ENCODE data around the gene PRR27. TPM values are rescaled to one million over a fixed set of nuclear protein-coding genes. Genes with fewer than 3 reads are reported as not detected.

The PRR27 gene
- not detected for polyA plus RNA-seq (2012; ENCODE audit: insufficient read length, low read depth)

DNA sequence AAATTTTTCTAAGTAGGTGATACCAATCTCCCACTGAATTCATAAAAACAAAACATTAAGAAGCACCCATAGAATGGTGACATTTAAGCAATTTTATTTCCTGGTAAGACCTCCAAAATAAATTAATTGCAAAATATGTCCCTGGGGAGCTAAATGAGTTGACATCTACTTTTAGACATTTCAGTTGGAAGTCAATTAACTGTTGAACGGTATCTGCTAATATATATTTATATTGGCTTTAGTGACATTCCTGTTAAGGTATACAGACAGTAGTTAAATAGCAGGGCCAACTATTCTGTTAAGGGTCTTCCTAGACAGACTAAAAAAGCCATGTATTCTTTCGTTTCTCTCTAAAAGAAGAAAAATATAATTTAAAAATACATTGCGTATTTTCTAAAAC lies at the start of gene PRR27:
Gene PRR27 (plus strand): TSS at position 301 of the 400 bp plus-strand sequence. CDS start 139 bp downstream, outside the sequence.
- TF ChIP-seq, protein P1, sequence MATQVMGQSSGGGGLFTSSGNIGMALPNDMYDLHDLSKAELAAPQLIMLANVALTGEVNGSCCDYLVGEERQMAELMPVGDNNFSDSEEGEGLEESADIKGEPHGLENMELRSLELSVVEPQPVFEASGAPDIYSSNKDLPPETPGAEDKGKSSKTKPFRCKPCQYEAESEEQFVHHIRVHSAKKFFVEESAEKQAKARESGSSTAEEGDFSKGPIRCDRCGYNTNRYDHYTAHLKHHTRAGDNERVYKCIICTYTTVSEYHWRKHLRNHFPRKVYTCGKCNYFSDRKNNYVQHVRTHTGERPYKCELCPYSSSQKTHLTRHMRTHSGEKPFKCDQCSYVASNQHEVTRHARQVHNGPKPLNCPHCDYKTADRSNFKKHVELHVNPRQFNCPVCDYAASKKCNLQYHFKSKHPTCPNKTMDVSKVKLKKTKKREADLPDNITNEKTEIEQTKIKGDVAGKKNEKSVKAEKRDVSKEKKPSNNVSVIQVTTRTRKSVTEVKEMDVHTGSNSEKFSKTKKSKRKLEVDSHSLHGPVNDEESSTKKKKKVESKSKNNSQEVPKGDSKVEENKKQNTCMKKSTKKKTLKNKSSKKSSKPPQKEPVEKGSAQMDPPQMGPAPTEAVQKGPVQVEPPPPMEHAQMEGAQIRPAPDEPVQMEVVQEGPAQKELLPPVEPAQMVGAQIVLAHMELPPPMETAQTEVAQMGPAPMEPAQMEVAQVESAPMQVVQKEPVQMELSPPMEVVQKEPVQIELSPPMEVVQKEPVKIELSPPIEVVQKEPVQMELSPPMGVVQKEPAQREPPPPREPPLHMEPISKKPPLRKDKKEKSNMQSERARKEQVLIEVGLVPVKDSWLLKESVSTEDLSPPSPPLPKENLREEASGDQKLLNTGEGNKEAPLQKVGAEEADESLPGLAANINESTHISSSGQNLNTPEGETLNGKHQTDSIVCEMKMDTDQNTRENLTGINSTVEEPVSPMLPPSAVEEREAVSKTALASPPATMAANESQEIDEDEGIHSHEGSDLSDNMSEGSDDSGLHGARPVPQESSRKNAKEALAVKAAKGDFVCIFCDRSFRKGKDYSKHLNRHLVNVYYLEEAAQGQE (IDR thresholded peaks at IDR 0.05; ENCODE audit: insufficient read depth in 1 of 2, low read depth in 2 of 2, low read length in 2 of 2) = no peak
- no peak for TF ChIP-seq SIN3A (IDR thresholded peaks at IDR 0.05; ENCODE audit: borderline replicate concordance, insufficient read depth, low read length)

DNA sequence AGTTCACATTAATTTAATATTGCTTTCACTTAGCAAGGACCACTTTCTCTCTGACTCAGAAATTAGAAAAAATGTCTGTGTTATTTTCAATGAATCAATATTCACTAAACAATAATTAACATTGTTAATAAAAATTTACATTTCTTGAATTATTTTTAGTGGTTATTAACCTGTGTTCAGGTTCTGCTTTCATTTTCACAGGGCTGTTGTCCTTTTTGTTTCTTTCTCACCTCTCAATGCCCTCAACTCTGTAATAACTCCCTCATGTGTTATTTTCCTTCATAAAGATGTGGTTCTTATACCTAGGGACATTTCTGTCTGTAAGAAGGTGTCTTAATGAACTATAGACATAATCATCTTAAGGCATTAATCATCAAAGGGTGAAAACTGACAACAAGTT lies 43.1 kb upstream of the PRR27 start:
- TF ChIP-seq, protein P1 (IDR thresholded peaks at IDR 0.05; ENCODE audit: insufficient read depth in 1 of 2, low read depth in 2 of 2, low read length in 2 of 2) = no peak
- TF ChIP-seq TAF1 (IDR thresholded peaks at IDR 0.05; ENCODE audit: borderline replicate concordance, insufficient read depth, low read length) (no peak), POLR2AphosphoS5 (IDR thresholded peaks at IDR 0.05; ENCODE audit: low read depth, low read length) (no peak), SIN3A (IDR thresholded peaks at IDR 0.05; ENCODE audit: borderline replicate concordance, insufficient read depth, low read length) (no peak), FOXP2 (optimal IDR thresholded peaks at IDR 0.05; ENCODE audit: borderline replicate concordance, extremely low read depth, extremely low read length, insufficient read depth) (no peak)

DNA sequence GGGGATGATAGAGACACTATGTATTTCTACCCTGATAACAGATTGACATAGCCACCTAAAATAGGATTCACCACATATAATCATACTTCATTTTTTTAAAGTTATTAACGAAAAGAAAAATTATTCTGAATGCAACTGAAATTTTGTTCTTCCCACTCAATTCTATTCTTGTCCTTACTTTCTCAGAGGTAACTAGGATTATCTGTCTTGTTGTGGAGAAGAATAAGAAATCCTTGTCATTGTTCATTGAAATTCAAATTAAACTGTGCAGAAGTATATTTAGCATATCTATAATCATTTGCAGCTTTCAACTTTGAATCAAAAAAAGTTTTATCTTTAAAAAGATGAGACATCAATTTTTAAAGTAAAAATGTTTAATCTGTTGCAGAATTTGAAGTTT lies 40.4 kb upstream of the PRR27 start:
- TF ChIP-seq TAF1 (IDR thresholded peaks at IDR 0.05; ENCODE audit: borderline replicate concordance, insufficient read depth, low read length) (no peak), POLR2AphosphoS5 (IDR thresholded peaks at IDR 0.05; ENCODE audit: low read depth, low read length) (no peak), FOXP2 (optimal IDR thresholded peaks at IDR 0.05; ENCODE audit: borderline replicate concordance, extremely low read depth, extremely low read length, insufficient read depth) (no peak), SIN3A (IDR thresholded peaks at IDR 0.05; ENCODE audit: borderline replicate concordance, insufficient read depth, low read length) (no peak)
- TF ChIP-seq, protein P1 (IDR thresholded peaks at IDR 0.05; ENCODE audit: insufficient read depth in 1 of 2, low read depth in 2 of 2, low read length in 2 of 2) = no peak

DNA sequence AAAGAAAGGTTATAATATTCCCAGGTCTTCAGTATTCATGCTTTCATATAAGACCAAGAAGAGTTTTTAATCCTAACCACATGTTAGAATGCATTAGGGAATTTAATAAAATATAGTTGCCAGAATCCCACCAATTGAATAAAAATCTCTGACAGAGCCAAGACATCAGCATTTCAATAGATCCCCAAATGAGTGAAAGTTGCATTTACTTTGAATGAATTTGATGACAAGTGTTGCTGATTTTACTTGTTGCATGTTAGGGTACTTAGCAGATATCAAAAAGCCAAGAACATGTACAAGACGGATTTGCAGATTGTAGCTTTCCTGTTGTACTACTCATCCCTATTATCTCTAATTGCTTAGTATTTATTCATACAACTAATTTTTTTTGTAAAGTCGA lies 39.9 kb upstream of the PRR27 start:
- TF ChIP-seq TAF1 (IDR thresholded peaks at IDR 0.05; ENCODE audit: borderline replicate concordance, insufficient read depth, low read length) = no peak
- TF ChIP-seq, protein P1 (IDR thresholded peaks at IDR 0.05; ENCODE audit: insufficient read depth in 1 of 2, low read depth in 2 of 2, low read length in 2 of 2) = no peak
- no peak for TF ChIP-seq FOXP2 (optimal IDR thresholded peaks at IDR 0.05; ENCODE audit: borderline replicate concordance, extremely low read depth, extremely low read length, insufficient read depth)
- TF ChIP-seq SIN3A (IDR thresholded peaks at IDR 0.05; ENCODE audit: borderline replicate concordance, insufficient read depth, low read length) = no peak
- TF ChIP-seq POLR2AphosphoS5 (IDR thresholded peaks at IDR 0.05; ENCODE audit: low read depth, low read length) = no peak

DNA sequence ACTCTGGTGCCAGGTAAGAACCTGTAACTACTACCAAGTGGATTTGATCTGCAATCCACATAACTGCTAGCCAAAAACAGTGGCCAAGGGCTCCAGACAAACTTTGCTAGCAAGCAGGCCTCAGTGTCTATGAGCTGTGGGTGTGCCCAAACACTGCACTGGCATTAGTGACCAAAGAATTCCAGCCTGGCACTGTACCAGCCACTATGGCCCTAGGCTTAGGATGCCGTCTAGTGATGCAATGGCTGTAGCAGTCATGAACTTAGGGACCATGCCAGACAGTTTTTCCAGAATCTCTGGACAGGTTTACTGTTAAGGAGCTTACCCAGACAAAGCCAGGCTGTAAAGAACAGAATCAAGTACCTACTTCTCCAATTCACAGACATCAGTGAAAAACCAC lies 33.7 kb upstream of the PRR27 start:
- TF ChIP-seq, protein P1 (IDR thresholded peaks at IDR 0.05; ENCODE audit: insufficient read depth in 1 of 2, low read depth in 2 of 2, low read length in 2 of 2) = no peak
- TF ChIP-seq TAF1 (IDR thresholded peaks at IDR 0.05; ENCODE audit: borderline replicate concordance, insufficient read depth, low read length) (no peak), POLR2AphosphoS5 (IDR thresholded peaks at IDR 0.05; ENCODE audit: low read depth, low read length) (no peak), FOXP2 (optimal IDR thresholded peaks at IDR 0.05; ENCODE audit: borderline replicate concordance, extremely low read depth, extremely low read length, insufficient read depth) (no peak), SIN3A (IDR thresholded peaks at IDR 0.05; ENCODE audit: borderline replicate concordance, insufficient read depth, low read length) (no peak)

Measured in PFSK-1 (cell line).